GM23338 (cell line): ENCODE data around the gene HSPA12A. TPM values are rescaled to one million over a fixed set of nuclear protein-coding genes. Genes with fewer than 3 reads are reported as not detected.

ENCODE experiments used
- ATAC-seq: fragments of 200-7000 bp; cut with Tn5 transposase; 3 replicates; pipeline ENCODE4 v1.9.1; 2020
- DNase-seq: peaks from one replicate; pipeline ENCODE4 v3.0.0-alpha.2; 2015; ENCODE audit warnings: low spot score
- H2AFZ ChIP-seq: fragments of 200-600 bp; sonication (generic); 2 replicates; pipeline ENCODE4 v1.8.0; 2016; ENCODE audit warnings: antibody characterized with exemption, mild to moderate bottlenecking, moderate library complexity
- H3F3A ChIP-seq: fragments of 200-600 bp; sonication (generic); replicated peaks from 2 replicates; pipeline ENCODE4 v1.8.0; 2017; ENCODE audit warnings: antibody characterized with exemption, mixed run types, low read depth
- H3K27ac ChIP-seq: fragments of 200-600 bp; sonication (generic); 2 replicates; pipeline ENCODE4 v1.6.1; 2016; ENCODE audit warnings: low read depth
- H3K27me3 ChIP-seq: fragments of 200-600 bp; sonication (generic); 2 replicates; pipeline ENCODE4 v1.8.0; 2016; ENCODE audit warnings: mild to moderate bottlenecking, mixed run types, moderate library complexity; ENCODE audit not compliant: insufficient read depth
- H3K36me3 ChIP-seq: fragments of 200-600 bp; sonication (generic); 2 replicates; pipeline ENCODE4 v1.8.0; 2016; ENCODE audit warnings: mild to moderate bottlenecking; ENCODE audit not compliant: insufficient read depth
- H3K4me1 ChIP-seq: fragments of 200-600 bp; sonication (generic); 2 replicates; pipeline ENCODE4 v1.8.0; 2016; ENCODE audit warnings: mild to moderate bottlenecking, moderate library complexity; ENCODE audit not compliant: insufficient read depth
- H3K4me2 ChIP-seq: fragments of 200-600 bp; sonication (generic); 2 replicates; pipeline ENCODE4 v1.7.1; 2017; ENCODE audit warnings: mixed run types
- H3K4me3 ChIP-seq: fragments of 200-600 bp; sonication (generic); 2 replicates; pipeline ENCODE4 v1.6.1; 2016; ENCODE audit warnings: mixed run types
- H3K79me2 ChIP-seq: fragments of 200-600 bp; sonication (generic); replicated peaks from 2 replicates; pipeline ENCODE4 v1.8.0; 2017; ENCODE audit warnings: mild to moderate bottlenecking; ENCODE audit not compliant: insufficient read depth
- H3K9me2 ChIP-seq: fragments of 200-600 bp; sonication (generic); 2 replicates; pipeline ENCODE4 v1.8.0; 2017; ENCODE audit not compliant: insufficient read depth
- H4K20me1 ChIP-seq: fragments of 200-600 bp; sonication (generic); replicated peaks from 2 replicates; pipeline ENCODE4 v1.8.0; 2017; ENCODE audit warnings: mild to moderate bottlenecking; ENCODE audit not compliant: insufficient read depth
- H3K27ac Mint-ChIP-seq: 2 replicates; pipeline ENCODE4 v1.8.0; 2020; ENCODE audit warnings: inconsistent platforms, mild to moderate bottlenecking, moderate library complexity, mixed read lengths
- H3K27me3 Mint-ChIP-seq: 3 replicates; pipeline ENCODE4 v1.8.0; 2022; ENCODE audit warnings: low read depth, mild to moderate bottlenecking, moderate library complexity, mixed read lengths, inconsistent platforms; ENCODE audit not compliant: insufficient read depth, poor library complexity
- H3K36me3 Mint-ChIP-seq: 3 replicates; pipeline ENCODE4 v1.8.0; 2021; ENCODE audit warnings: low read depth, mild to moderate bottlenecking, inconsistent platforms, moderate library complexity, mixed read lengths
- H3K4me1 Mint-ChIP-seq: 3 replicates; pipeline ENCODE4 v1.8.0; 2020; ENCODE audit warnings: mild to moderate bottlenecking, inconsistent platforms, mixed read lengths
- H3K4me3 Mint-ChIP-seq: 3 replicates; pipeline ENCODE4 v1.8.0; 2021; ENCODE audit warnings: moderate library complexity, mild to moderate bottlenecking, inconsistent platforms, mixed read lengths
- H3K9me3 Mint-ChIP-seq: 3 replicates; pipeline ENCODE4 v1.8.0; 2020; ENCODE audit warnings: moderate library complexity, mild to moderate bottlenecking, inconsistent platforms, mixed read lengths
- CREB1 ChIP-seq: fragments of 250-450 bp; sonication (Bioruptor Pico); IDR thresholded peaks from 2 replicates; pipeline ENCODE4 v1.5.0; 2020; ENCODE audit warnings: low read depth, mild to moderate bottlenecking, moderate library complexity
- POLR2AphosphoS5 ChIP-seq: IDR thresholded peaks from 2 replicates; pipeline ENCODE4 v1.6.1; 2016; ENCODE audit warnings: antibody characterized with exemption, low read depth
- polyA plus RNA-seq: library from polyadenylated mRNA; unstranded; fragments of >200 nt; fragmentation: Nextera tagmentation; extraction: Ambion mirVana; gene quantifications from 2 replicates; pipeline ENCODE4 v1.2.1, GENCODE V29; 2016
- total RNA-seq: library from RNA; depleted of rRNA; stranded (reverse); fragments of >200 nt; shearing (Covaris generic); gene quantifications from 2 replicates; pipeline ENCODE4 v1.2.3, GENCODE V29; 2014
- TF ChIP-seq, protein P1 (sequence below): fragments of 250-450 bp; sonication (Bioruptor Pico); IDR thresholded peaks from 2 replicates; pipeline ENCODE4 v1.5.0; 2020; ENCODE audit warnings: mild to moderate bottlenecking, moderate library complexity
- TF ChIP-seq, protein P2 (sequence below), 2 experiments: fragments of 200-600 bp in 1 of 2; sonication (generic) in 1 of 2; conservative IDR thresholded peaks; 2 replicates each; pipeline versions ENCODE4 v1.5.1 to v1.6.1; 2016 to 2017; ENCODE audit warnings: antibody characterized with exemption in 2 of 2, low read depth in 2 of 2, mild to moderate bottlenecking in 2 of 2, moderate library complexity in 1 of 2

HSPA12A gene
- total and polyA plus RNA-seq, 2 experiments from 2014 or later: 4.4 to 6.3 TPM

- TF ChIP-seq, protein P1, sequence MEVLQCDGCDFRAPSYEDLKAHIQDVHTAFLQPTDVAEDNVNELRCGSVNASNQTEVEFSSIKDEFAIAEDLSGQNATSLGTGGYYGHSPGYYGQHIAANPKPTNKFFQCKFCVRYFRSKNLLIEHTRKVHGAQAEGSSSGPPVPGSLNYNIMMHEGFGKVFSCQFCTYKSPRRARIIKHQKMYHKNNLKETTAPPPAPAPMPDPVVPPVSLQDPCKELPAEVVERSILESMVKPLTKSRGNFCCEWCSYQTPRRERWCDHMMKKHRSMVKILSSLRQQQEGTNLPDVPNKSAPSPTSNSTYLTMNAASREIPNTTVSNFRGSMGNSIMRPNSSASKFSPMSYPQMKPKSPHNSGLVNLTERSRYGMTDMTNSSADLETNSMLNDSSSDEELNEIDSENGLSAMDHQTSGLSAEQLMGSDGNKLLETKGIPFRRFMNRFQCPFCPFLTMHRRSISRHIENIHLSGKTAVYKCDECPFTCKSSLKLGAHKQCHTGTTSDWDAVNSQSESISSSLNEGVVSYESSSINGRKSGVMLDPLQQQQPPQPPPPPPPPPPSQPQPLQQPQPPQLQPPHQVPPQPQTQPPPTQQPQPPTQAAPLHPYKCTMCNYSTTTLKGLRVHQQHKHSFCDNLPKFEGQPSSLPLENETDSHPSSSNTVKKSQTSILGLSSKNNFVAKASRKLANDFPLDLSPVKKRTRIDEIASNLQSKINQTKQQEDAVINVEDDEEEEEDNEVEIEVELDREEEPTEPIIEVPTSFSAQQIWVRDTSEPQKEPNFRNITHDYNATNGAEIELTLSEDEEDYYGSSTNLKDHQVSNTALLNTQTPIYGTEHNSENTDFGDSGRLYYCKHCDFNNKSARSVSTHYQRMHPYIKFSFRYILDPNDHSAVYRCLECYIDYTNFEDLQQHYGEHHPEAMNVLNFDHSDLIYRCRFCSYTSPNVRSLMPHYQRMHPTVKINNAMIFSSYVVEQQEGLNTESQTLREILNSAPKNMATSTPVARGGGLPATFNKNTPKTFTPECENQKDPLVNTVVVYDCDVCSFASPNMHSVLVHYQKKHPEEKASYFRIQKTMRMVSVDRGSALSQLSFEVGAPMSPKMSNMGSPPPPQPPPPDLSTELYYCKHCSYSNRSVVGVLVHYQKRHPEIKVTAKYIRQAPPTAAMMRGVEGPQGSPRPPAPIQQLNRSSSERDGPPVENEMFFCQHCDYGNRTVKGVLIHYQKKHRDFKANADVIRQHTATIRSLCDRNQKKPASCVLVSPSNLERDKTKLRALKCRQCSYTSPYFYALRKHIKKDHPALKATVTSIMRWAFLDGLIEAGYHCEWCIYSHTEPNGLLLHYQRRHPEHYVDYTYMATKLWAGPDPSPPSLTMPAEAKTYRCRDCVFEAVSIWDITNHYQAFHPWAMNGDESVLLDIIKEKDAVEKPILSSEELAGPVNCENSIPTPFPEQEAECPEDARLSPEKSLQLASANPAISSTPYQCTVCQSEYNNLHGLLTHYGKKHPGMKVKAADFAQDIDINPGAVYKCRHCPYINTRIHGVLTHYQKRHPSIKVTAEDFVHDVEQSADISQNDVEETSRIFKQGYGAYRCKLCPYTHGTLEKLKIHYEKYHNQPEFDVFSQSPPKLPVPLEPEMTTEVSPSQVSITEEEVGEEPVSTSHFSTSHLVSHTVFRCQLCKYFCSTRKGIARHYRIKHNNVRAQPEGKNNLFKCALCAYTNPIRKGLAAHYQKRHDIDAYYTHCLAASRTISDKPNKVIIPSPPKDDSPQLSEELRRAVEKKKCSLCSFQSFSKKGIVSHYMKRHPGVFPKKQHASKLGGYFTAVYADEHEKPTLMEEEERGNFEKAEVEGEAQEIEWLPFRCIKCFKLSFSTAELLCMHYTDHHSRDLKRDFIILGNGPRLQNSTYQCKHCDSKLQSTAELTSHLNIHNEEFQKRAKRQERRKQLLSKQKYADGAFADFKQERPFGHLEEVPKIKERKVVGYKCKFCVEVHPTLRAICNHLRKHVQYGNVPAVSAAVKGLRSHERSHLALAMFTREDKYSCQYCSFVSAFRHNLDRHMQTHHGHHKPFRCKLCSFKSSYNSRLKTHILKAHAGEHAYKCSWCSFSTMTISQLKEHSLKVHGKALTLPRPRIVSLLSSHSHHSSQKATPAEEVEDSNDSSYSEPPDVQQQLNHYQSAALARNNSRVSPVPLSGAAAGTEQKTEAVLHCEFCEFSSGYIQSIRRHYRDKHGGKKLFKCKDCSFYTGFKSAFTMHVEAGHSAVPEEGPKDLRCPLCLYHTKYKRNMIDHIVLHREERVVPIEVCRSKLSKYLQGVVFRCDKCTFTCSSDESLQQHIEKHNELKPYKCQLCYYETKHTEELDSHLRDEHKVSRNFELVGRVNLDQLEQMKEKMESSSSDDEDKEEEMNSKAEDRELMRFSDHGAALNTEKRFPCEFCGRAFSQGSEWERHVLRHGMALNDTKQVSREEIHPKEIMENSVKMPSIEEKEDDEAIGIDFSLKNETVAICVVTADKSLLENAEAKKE (CRISPR knock-in tag): no peak
Measured at GRCh38 chr10:116768786-116769185, 26.4 kb upstream of the HSPA12A start (continued).

DNA sequence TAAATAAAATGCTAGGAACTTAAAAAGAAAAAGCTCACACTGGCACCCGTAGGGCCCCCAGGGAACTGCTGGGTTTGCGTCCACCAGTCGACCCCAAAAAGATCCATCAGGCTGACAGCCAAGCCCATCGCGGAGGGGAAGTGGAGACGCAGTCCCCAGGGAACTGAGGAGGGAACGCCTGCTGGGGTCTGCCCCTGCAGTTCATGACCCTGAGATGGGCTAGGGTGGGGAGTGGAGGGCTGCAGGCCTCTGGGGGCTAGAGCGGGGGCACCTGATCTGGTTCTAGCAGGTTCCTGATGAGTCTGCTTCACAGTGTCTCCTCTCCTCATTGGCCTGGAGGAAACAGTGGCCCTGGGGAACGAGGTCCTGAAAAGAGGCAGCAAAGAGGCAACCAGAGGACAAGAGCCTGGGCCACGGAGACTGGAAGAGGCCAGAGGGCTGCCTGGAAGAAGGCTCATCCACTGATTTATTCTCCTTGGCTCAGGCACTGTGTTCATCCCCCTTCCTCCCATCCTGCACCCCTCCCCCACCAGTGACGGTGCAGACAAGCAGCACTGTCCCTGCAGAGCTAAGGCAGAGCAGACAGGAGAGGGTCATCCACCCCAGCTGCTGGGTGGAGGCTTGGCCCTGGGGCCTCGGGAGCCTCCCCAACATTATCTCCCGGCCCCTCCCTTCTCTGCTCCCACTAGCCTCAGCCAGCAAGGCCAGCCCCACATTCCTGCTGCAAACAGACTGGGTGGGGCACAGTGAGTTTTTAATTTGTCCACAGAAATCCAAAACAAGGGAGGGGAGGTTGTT is 24.7 kb upstream of the HSPA12A start:
- no peak for TF ChIP-seq POLR2AphosphoS5
- TF ChIP-seq, protein P2, sequence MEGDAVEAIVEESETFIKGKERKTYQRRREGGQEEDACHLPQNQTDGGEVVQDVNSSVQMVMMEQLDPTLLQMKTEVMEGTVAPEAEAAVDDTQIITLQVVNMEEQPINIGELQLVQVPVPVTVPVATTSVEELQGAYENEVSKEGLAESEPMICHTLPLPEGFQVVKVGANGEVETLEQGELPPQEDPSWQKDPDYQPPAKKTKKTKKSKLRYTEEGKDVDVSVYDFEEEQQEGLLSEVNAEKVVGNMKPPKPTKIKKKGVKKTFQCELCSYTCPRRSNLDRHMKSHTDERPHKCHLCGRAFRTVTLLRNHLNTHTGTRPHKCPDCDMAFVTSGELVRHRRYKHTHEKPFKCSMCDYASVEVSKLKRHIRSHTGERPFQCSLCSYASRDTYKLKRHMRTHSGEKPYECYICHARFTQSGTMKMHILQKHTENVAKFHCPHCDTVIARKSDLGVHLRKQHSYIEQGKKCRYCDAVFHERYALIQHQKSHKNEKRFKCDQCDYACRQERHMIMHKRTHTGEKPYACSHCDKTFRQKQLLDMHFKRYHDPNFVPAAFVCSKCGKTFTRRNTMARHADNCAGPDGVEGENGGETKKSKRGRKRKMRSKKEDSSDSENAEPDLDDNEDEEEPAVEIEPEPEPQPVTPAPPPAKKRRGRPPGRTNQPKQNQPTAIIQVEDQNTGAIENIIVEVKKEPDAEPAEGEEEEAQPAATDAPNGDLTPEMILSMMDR (conservative IDR thresholded peaks at IDR 0.05; ENCODE audit: low read depth in 2 of 2): peak; percentile 20 to 21; a peak in 3 of 4 replicates
- TF ChIP-seq CREB1 (CRISPR knock-in tag): no peak
- H3K36me3 Mint-ChIP-seq: peaks cover 3% of the 10 kb centered on the region; the same call in 1 of the 3 replicates
- Histone ChIP-seq H3F3A (no peaks in the 10 kb centered on the region), H3K79me2 (no peaks in the 10 kb centered on the region), H3K4me2 (no peak overlapping the region), H3K36me3 (no peaks in the 10 kb centered on the region; the same call in 1 of the 2 replicates), H4K20me1 (no peaks in the 10 kb centered on the region), H3K9me2 (0 out of 2 replicates have a peak, but pooled peaks cover 3% of the 10 kb centered on the region), H2AFZ (no peak overlapping the region), H3K4me3 (no peak overlapping the region), H3K27me3 (no peaks in the 10 kb centered on the region), H3K4me1 (no peaks in the 10 kb centered on the region), H3K27ac (no peak overlapping the region)
- no peak overlapping the region for H3K4me3 Mint-ChIP-seq
- DNase-seq (peak; percentile 28), ATAC-seq (peak; percentile 65)
- peaks cover 6% of the 10 kb centered on the region; the same call in 2 of the 3 replicates for H3K9me3 Mint-ChIP-seq
- H3K4me1 Mint-ChIP-seq: no peaks in the 10 kb centered on the region; the same call in 2 of the 3 replicates
- H3K27ac Mint-ChIP-seq: no peak overlapping the region
- H3K27me3 Mint-ChIP-seq: peaks cover 9% of the 10 kb centered on the region
